Brain microvascular endothelial cell (primary cell): ENCODE measurements around the gene PARP2.

Experiments
- DNase-seq: peaks from one replicate; pipeline ENCODE4 v3.0.0-alpha.2; 2020
- H3K27ac ChIP-seq: fragments of 250-450 bp; sonication (Bioruptor Pico); 2 replicates; pipeline ENCODE4 v1.5.1; 2020; ENCODE audit warnings: mild to moderate bottlenecking, moderate library complexity
- H3K27me3 ChIP-seq: fragments of 250-450 bp; sonication (Bioruptor Pico); replicated peaks from 2 replicates; pipeline ENCODE4 v1.5.1; 2020; ENCODE audit warnings: mild to moderate bottlenecking
- H3K36me3 ChIP-seq: fragments of 250-450 bp; sonication (Bioruptor Pico); replicated peaks from 2 replicates; pipeline ENCODE4 v1.5.1; 2020; ENCODE audit warnings: mild to moderate bottlenecking
- H3K4me3 ChIP-seq: 2 replicates; pipeline ENCODE4 v1.5.1; 2011; ENCODE audit warnings: low read depth, mild to moderate bottlenecking, control low read depth, low read length, moderate library complexity
- in situ Hi-C: cut with HindIII; loops from 2 replicates; pipeline ENCODE4 v1.10.0; 2017; ENCODE audit warnings: low sequenced_read_pairs, low pct_ligation_motif_present
- TF ChIP-seq, protein P1 (sequence below): IDR thresholded peaks from 2 replicates; pipeline ENCODE4 v1.5.1; 2011; ENCODE audit warnings: low read depth, mild to moderate bottlenecking, moderate library complexity, low read length, control low read depth, inconsistent platforms; ENCODE audit errors: missing control alignments

Gene PARP2

GRCh38 chr14:20343092-20343861 is at the start of gene PARP2:
PARP2 (plus strand) TSS chr14:20343635; CDS start chr14:20343642, 7 bp downstream.
- Histone ChIP-seq H3K4me3 (peak within 1 kb of the TSS; percentile 95), H3K36me3 (peaks cover 3% of the 10 kb centered on the region), H3K27me3 (no peaks in the 10 kb centered on the region), H3K27ac (peak within 1 kb of the TSS; percentile 89)
- DNase-seq, result peak; percentile 99
- in situ Hi-C loops, result no loop called here
- TF ChIP-seq, protein P1, sequence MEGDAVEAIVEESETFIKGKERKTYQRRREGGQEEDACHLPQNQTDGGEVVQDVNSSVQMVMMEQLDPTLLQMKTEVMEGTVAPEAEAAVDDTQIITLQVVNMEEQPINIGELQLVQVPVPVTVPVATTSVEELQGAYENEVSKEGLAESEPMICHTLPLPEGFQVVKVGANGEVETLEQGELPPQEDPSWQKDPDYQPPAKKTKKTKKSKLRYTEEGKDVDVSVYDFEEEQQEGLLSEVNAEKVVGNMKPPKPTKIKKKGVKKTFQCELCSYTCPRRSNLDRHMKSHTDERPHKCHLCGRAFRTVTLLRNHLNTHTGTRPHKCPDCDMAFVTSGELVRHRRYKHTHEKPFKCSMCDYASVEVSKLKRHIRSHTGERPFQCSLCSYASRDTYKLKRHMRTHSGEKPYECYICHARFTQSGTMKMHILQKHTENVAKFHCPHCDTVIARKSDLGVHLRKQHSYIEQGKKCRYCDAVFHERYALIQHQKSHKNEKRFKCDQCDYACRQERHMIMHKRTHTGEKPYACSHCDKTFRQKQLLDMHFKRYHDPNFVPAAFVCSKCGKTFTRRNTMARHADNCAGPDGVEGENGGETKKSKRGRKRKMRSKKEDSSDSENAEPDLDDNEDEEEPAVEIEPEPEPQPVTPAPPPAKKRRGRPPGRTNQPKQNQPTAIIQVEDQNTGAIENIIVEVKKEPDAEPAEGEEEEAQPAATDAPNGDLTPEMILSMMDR, result no peak

DNA sequence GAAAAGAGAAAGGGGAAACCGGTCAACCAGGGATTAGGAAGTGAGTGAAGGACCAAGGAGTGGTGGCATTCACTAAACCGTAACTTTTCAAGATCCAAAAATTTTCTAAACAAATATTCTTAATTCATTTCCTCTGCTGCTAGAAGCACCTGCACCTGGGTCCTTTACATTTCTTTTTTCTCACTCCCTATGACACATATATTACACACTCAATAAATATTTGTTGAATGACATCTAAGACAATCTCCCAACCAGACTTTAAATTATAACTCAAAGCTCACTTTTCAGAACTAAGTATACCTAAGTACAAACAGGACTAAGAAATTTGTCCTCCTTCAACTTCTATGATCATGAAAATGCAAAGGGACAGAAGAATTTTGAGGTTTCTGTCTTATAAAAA is 48.8 kb upstream of the PARP2 start:
- Histone ChIP-seq H3K27me3 (no peaks in the 10 kb centered on the region), H3K27ac (no peak overlapping the region), H3K4me3 (no peak overlapping the region), H3K36me3 (peaks cover 49% of the 10 kb centered on the region)
- in situ Hi-C loops, result no loop called here
- no peak for DNase-seq
- TF ChIP-seq, protein P1, result no peak

GRCh38 chr14:20295067-20295466 is 48.4 kb upstream of the PARP2 start:
- TF ChIP-seq, protein P1, result no peak
- Histone ChIP-seq H3K27ac (no peak overlapping the region), H3K36me3 (peaks cover 48% of the 10 kb centered on the region), H3K27me3 (no peaks in the 10 kb centered on the region), H3K4me3 (no peak overlapping the region)
- in situ Hi-C loops, result no loop called here
- DNase-seq, result no peak

- in situ Hi-C loops, result no loop called here
- H3K4me3 ChIP-seq, result no peak overlapping the region
These were observed 41.2 kb upstream of the PARP2 start for GRCh38 chr14:20302042-20302755.

DNA sequence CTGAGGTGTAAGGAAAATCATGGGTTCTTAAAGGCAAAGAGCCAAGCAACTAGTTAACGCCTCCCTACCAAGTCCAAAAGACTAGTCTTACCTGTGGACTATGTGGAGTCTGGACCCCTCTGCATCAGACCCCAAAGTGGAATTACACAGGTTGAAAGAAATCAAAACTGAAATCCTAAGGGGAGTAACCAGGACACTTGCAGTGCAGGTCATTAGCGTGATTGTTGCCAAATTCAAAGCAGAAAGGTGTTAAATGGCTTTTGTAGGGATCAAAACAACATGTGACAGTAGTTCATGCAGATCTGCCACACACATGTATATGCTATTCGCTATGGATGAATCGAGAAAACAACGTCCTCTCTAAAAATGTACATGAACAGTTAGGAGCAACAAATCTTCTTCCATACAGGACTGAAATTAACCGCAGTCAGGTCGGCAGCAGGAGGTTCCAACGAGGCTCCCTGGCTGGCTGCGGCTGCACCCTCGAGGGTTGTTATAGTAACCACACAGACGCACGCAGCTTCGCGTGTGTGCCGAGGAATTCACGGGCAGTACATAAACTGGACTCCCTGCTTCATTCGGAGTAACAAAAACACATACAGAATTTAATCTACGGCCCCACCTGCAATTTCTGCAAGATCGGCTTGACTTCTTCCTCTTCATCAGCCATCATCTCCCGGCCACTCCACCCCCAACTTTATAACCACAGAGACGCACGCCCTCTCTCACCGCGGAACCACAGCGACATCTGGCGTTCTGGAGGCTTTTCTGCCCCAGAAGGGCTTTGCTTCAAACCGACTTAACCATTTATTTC is 38.0 kb upstream of the PARP2 start, which contains the start of gene TTC5:
TTC5 (minus strand) TSS at position 687 of the 814 bp plus-strand sequence; CDS start at position 673, 14 bp downstream.
- Histone ChIP-seq H3K27ac (peak within 1 kb of the TSS; percentile 22), H3K4me3 (peak within 1 kb of the TSS; percentile 89), H3K36me3 (peaks cover 5% of the 10 kb centered on the region), H3K27me3 (no peaks in the 10 kb centered on the region)
- peak; percentile 83 for DNase-seq
- in situ Hi-C loops, result no loop called here
- TF ChIP-seq, protein P1, result peak; percentile 98

More at GRCh38 chr14:20302042-20302755, 41.2 kb upstream of the PARP2 start:
- DNase-seq, result peak; percentile 55
- peaks cover 23% of the 10 kb centered on the region for H3K36me3 ChIP-seq
- H3K27me3 ChIP-seq, result no peaks in the 10 kb centered on the region
- TF ChIP-seq, protein P1, result no peak
- no peak overlapping the region for H3K27ac ChIP-seq
